ENCODE measurements around the gene C1RL.
"Not testable (repeated sequence)": the region's sequence is repeated elsewhere in the genome, so short reads cannot be mapped to it uniquely, and the experiment has no call there.

C1RL gene

DNA sequence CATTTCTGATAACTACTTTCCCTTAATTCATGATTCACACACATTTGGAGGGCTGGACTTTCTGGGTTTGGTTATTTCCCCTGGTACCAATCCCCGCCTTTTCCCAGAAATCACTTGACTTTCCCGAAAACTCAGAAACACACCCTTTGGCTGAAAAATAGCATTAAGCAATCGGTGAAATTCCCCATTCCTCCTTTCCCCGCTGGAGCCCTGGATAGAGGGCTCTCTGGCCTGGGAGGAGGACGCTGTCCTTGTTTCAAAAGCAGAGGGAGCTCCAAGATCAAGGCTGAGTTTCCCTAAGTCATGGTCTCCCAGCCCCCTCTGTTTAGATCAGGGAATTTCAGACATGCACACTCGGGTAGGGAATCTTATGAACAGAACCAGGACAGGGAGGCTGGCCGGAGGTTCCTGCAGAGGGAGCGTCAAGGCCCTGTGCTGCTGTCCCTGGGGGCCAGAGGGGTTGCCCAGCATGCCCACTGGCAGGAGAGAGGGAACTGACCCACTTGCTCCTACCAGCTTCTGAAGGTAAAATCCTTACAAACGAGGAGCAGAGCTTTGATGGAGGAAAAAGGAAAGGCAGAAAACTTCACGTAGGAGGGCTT lies 48.6 kb downstream of the C1RL start, which contains the start of gene C1S:
Gene C1S (plus strand): TSS at position 366 of the 602 bp plus-strand sequence. CDS start 1,195 bp downstream, outside the sequence.
- DNase-seq: peak in 1 of 2 experiments; percentile 15

DNA sequence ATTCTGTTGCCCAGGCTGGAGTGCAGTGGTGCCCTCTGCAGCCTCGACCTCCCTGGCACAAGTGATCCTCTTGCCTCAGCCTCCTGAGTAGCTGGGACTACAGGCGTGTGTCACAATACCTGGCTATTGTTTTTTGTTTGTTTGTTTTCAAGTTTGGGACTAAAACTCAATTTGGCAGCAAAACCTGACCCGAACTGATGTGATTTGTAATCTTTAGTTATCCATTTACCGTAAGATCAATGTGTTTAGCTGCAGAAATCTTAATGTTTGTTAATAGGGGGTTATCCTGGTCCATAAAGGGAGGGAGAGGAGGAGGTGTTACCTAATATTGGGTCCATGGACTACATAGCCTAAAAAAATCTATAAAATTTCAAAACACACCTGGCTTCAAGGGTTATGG lies 49.2 kb downstream of the C1RL start:
- no peak for DNase-seq

DNA sequence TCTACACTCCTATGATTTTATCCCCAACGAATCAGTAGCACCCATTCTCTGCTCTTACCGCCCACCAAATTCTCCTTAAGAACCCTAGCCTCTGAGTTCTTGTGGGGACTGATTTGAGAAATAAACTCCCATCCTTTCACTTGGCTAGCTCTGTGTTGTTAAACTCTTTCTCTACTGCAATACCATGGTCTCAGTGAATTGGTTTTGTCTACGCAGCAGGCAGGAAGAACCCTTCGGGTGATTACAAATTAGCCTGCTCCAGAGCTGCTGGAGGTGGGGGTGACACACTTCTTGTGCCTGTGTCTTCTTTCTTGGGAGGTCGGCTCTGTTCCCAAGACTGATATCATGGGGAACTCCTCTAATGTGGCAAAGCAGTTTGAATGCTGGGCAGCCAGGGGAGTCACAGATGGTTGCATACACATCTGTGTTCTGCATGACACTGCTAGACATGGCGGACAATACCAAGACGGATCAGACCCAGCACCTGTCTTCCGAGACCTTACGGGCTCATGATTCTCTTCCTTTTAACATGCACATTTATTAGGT lies 50.1 kb downstream of the C1RL start:
- no peak for DNase-seq

- no peak for DNase-seq
These were observed 50.7 kb downstream of the C1RL start for GRCh38 chr12:7058163-7058845.

- not testable (repeated sequence) for DNase-seq
These were observed 53.3 kb downstream of the C1RL start for GRCh38 chr12:7055736-7056135.

DNA sequence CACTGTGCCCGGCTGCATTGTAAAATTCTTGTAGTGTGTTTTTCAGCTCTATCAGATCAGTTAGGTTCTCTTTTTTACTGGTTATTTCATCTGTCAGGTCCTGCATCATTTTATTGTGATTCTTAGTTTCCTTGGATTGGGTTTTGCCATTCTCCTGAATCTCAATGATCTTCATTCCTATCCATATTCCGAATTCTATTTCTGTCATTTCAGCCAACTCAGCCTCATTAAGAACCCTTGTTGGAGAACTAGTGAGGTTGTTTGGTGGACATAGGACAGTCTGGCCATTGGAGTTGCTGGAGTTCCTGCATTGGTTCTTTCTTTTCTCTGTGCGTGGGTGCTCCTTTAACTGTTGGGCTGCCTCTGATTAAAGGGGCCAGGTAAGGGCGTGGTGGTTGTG lies 54.1 kb downstream of the C1RL start:
- no peak for DNase-seq

DNA sequence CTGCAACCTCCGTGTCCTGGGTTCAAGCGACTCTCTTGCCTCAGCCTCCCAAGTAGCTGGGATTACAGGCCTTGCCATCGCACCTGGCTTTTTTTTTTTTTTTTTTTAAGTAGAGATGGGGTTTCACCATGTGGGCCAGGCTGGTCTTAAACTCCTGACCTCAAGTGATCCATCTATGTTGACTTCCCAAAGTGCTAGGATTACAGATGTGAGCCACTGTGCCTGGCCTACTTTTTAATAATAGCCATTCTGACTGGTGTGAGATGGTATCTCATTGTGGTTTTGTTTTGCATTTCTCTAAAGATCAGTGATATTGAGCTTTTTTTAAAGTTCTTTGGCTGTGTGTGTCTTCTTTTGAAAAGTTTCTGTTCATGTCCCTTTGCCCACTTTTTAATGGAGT lies 59.0 kb downstream of the C1RL start:
- DNase-seq: not testable (repeated sequence)

DNA sequence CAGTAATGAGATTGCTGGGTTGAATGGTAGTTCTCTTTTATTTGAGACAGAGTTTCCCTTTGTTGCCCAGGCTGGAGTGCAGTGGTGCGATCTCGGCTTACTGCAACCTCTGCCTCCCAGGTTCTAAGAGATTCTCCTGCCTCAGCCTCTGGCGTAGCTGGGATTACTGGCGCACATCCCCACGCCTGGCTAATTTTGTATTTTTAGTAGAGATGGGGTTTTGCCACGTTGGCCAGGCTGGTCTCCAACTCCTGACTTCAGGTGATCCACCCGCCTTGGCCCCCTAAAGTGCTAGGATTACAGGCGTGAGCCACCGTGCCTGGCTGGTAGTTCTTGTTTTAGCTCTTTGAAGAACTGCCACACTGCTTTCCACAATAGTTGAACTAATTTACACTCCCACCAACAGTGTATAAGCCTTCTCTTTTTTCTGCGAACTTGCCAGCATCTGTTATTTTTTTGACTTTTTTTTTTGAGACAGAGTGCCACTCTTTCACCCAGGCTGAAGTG lies 59.5 kb downstream of the C1RL start:
- not testable (repeated sequence) for DNase-seq

- DNase-seq: no peak
These were observed 61.7 kb downstream of the C1RL start for GRCh38 chr12:7047306-7047705.

DNA sequence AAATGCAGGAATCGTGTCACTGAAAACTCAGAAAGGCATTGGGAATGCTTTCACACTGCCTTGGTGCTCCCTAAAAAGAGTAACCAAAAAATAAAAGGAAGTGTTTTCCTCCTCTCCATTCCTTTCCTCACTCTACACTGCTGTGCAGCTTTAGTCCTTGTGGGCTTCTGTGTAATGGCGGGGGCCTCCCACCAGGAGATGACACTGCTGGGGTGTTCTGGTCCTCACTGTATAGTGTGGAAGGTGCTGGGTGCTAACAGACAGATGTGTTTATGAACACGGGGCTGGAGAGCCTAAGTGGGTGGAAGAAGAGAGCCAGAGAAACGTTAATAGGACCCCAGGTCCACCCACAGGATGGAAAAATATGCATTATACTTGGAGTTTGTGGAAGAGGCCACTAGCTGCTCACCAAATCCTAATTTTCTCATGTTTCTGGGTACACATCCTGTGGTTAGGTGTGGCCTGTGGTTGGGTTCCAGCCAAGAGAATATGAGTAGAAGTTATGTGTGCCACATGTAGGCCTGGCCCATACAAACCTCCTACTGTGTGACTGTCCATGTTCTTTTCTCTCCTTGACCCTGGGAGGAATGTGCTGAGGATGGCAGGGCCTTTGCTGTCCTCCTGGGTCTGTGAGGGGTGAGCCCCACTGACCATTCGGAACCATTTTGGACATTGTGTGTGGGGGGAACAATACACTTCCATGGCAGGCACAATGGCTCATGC lies 62.5 kb downstream of the C1RL start:
- DNase-seq: no peak

DNA sequence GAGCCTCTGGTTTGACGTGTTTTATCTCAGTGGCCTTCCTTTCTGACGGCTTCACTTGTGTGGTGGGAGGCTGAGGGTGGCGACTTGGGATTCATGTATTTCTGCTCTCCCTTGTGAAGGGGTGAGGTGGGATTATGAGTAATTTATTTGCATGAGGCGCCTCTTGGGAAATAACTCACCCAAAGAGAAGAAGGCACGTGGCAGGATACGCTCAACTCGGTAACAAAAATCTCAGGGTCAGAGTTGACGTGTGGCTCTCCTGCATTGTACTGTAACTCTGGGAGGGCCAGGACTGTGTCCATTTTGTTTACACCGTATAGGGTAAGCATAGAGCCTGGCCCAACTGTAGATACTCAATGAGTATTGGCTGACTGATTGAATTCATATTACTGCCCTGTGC lies 63.1 kb downstream of the C1RL start:
- no peak for DNase-seq
